HG03442 (cell line): ENCODE measurements around the gene C17orf75.
"Not testable (repeated sequence)": the region's sequence is repeated elsewhere in the genome, so short reads cannot be mapped to it uniquely, and the experiment has no call there.

ENCODE experiments used
- ATAC-seq: cut with Tn5 transposase; IDR thresholded peaks from one replicate; pipeline ENCODE4 v1.9.1; 2021; ENCODE audit warnings: mild to moderate bottlenecking, moderate library complexity; ENCODE audit not compliant: unreplicated experiment

The C17orf75 gene

GRCh38 chr17:32341857-32342602 lies at the start of gene C17orf75:
Gene C17orf75, minus strand, starts transcription at chr17:32342173. Its CDS starts 34 bp downstream, at chr17:32342139.
- peak; percentile 69 for ATAC-seq

- ATAC-seq, result no peak
Observed at GRCh38 chr17:32388613-32389459, 46.9 kb upstream of the C17orf75 start.

- not testable (repeated sequence) for ATAC-seq
Observed at GRCh38 chr17:32388128-32388527, 46.2 kb upstream of the C17orf75 start.

GRCh38 chr17:32386844-32387243 lies 44.9 kb upstream of the C17orf75 start:
- ATAC-seq, result no peak

GRCh38 chr17:32385971-32386370 lies 44.0 kb upstream of the C17orf75 start:
- no peak for ATAC-seq

GRCh38 chr17:32385121-32385520 lies 43.1 kb upstream of the C17orf75 start:
- ATAC-seq, result no peak

GRCh38 chr17:32383926-32384434 lies 42.0 kb upstream of the C17orf75 start:
- ATAC-seq, result no peak

- ATAC-seq, result no peak
Observed at GRCh38 chr17:32382526-32383223, 40.7 kb upstream of the C17orf75 start.

GRCh38 chr17:32370426-32370825 lies 28.5 kb upstream of the C17orf75 start:
- no peak for ATAC-seq

GRCh38 chr17:32361270-32361669 lies 19.3 kb upstream of the C17orf75 start:
- ATAC-seq, result no peak

- no peak for ATAC-seq
Observed at GRCh38 chr17:32357615-32358014, 15.6 kb upstream of the C17orf75 start.

- no peak for ATAC-seq
Observed at GRCh38 chr17:32356750-32357149, 14.8 kb upstream of the C17orf75 start.

- ATAC-seq, result no peak
Observed at GRCh38 chr17:32356378-32356743, 14.4 kb upstream of the C17orf75 start.

- no peak for ATAC-seq
Observed at GRCh38 chr17:32355649-32356377, 13.8 kb upstream of the C17orf75 start.

GRCh38 chr17:32352734-32353133 lies 10.8 kb upstream of the C17orf75 start:
- not testable (repeated sequence) for ATAC-seq

- peak; percentile 9 for ATAC-seq
Observed at GRCh38 chr17:32350666-32351418, 8.9 kb upstream of the C17orf75 start.

- ATAC-seq, result peak; percentile 88
Observed at GRCh38 chr17:32349854-32350665, 8.1 kb upstream of the C17orf75 start, which contains the start of gene ZNF207. Gene ZNF207, plus strand, starts transcription at chr17:32350157. Its CDS starts 129 bp downstream, at chr17:32350286.

- no peak for ATAC-seq
Observed at GRCh38 chr17:32349503-32349853, 7.5 kb upstream of the C17orf75 start.

GRCh38 chr17:32348483-32348800 lies 6.5 kb upstream of the C17orf75 start:
- ATAC-seq, result no peak
